NB4 (cell line): ENCODE data around the gene CRYM.

Experiments
- MYC ChIP-seq: IDR thresholded peaks from 2 replicates; pipeline ENCODE4 v1.6.1; 2011; ENCODE audit warnings: low read depth, low read length
- POLR2A ChIP-seq: IDR thresholded peaks from 2 replicates; pipeline ENCODE4 v1.6.1; 2011; ENCODE audit warnings: mild to moderate bottlenecking; ENCODE audit not compliant: insufficient read length; ENCODE audit errors: extremely low read depth
- TF ChIP-seq, protein P1 (sequence below): IDR thresholded peaks from 2 replicates; pipeline ENCODE4 v1.6.1; 2011; ENCODE audit warnings: low read depth, low read length
- TF ChIP-seq, protein P2 (sequence below): IDR thresholded peaks from one replicate; pipeline ENCODE4 v1.5.1; 2012; ENCODE audit warnings: low read depth, low read length

DNA sequence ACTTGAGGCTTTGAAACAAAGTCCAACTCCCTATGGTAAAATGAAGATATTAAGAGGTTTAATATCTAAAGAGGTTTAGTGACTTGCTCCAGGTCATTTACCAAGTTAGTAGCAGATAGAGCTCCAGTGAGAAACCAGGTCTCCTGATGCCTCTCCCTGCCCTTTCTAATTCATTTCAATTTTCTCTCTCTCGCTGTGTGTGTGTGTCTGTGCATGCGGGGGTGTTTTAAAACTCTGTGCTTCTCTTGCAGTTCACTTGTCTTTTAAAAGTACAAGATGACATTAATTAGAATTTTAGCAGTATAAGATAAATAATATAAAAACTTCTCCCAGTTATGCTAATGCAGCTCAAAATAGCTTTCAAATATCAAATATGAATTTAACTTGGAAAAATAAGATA is 58.5 kb downstream of the CRYM start:
- TF ChIP-seq POLR2A (no peak), MYC (no peak)
- TF ChIP-seq, protein P1, sequence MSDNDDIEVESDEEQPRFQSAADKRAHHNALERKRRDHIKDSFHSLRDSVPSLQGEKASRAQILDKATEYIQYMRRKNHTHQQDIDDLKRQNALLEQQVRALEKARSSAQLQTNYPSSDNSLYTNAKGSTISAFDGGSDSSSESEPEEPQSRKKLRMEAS, result no peak
- TF ChIP-seq, protein P2, sequence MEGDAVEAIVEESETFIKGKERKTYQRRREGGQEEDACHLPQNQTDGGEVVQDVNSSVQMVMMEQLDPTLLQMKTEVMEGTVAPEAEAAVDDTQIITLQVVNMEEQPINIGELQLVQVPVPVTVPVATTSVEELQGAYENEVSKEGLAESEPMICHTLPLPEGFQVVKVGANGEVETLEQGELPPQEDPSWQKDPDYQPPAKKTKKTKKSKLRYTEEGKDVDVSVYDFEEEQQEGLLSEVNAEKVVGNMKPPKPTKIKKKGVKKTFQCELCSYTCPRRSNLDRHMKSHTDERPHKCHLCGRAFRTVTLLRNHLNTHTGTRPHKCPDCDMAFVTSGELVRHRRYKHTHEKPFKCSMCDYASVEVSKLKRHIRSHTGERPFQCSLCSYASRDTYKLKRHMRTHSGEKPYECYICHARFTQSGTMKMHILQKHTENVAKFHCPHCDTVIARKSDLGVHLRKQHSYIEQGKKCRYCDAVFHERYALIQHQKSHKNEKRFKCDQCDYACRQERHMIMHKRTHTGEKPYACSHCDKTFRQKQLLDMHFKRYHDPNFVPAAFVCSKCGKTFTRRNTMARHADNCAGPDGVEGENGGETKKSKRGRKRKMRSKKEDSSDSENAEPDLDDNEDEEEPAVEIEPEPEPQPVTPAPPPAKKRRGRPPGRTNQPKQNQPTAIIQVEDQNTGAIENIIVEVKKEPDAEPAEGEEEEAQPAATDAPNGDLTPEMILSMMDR, result no peak
